H1 (cell line): Measurements from ENCODE around the gene SCN8A. TPM values are rescaled to one million over a fixed set of nuclear protein-coding genes. Genes with fewer than 3 reads are reported as not detected.

Source experiments
- CHD1 ChIP-seq: IDR thresholded peaks from 2 replicates; pipeline ENCODE4 v1.6.1; 2012; ENCODE audit warnings: low read depth, low read length, improper control_type of control experiment
- EGR1 ChIP-seq: IDR thresholded peaks from 2 replicates; pipeline ENCODE4 v1.6.1; 2011; ENCODE audit warnings: low read depth, low read length, borderline replicate concordance
- EP300 ChIP-seq, 2 experiments: IDR thresholded peaks; 1 replicate in 1 of 2; 2 replicates in 1 of 2; pipeline ENCODE4 v1.6.1; 2011 to 2012; ENCODE audit warnings: low read depth in 2 of 2, low read length in 2 of 2, mild to moderate bottlenecking in 2 of 2, borderline replicate concordance in 1 of 2, inconsistent platforms in 1 of 2, moderate library complexity in 1 of 2
- GTF2F1 ChIP-seq: IDR thresholded peaks from 2 replicates; pipeline ENCODE4 v1.6.1; 2012; ENCODE audit warnings: low read depth, low read length, improper control_type of control experiment, borderline replicate concordance
- NANOG ChIP-seq: IDR thresholded peaks from 2 replicates; pipeline ENCODE4 v1.6.1; 2011; ENCODE audit warnings: low read length, low read depth, mild to moderate bottlenecking, inconsistent platforms; ENCODE audit not compliant: insufficient read depth, poor library complexity, severe bottlenecking
- TEAD4 ChIP-seq: IDR thresholded peaks from 2 replicates; pipeline ENCODE4 v1.6.1; 2012; ENCODE audit warnings: low read depth, low read length, inconsistent platforms, mixed read lengths
- YY1 ChIP-seq: IDR thresholded peaks from 2 replicates; pipeline ENCODE4 v1.6.1; 2011; ENCODE audit warnings: low read depth, mild to moderate bottlenecking, low read length
- polyA plus RNA-seq, 7 experiments: library from polyadenylated mRNA; depleted of rRNA in 3 of 7; stranded (reverse) in 5 of 7; unstranded in 2 of 7; fragments of >200 nt in 5 of 7; fragments of 200-250 nt in 2 of 7; gene quantifications; 1 replicate in 5 of 7; 2 replicates in 1 of 7; 4 replicates in 1 of 7; pipeline versions ENCODE4 v1.2.1 to v1.2.3, GENCODE V29; 2011 to 2013; ENCODE audit warnings: missing spikeins in 2 of 7, mixed read lengths in 2 of 7
- total RNA-seq: library from RNA; stranded (reverse); fragmentation: NEBNext Ultra II Directional; extraction: Animal tissue kit (Norgen Biotek cat#: 25700); gene quantifications from 2 replicates; pipeline ENCODE4 v1.2.1, GENCODE V29; 2021
- TF ChIP-seq, protein P1 (sequence below): IDR thresholded peaks from 2 replicates; pipeline ENCODE4 v1.6.1; 2012; ENCODE audit warnings: inconsistent platforms

SCN8A gene
- total and polyA plus RNA-seq, 2 of the 8 experiments (the other 6 are each of a cell fraction or from before 2014, with no cell fraction given) = 6.3 to 10.7 TPM

GRCh38 chr12:51653431-51653830, 62.4 kb downstream of the SCN8A start (continued):
- TF ChIP-seq, protein P1, sequence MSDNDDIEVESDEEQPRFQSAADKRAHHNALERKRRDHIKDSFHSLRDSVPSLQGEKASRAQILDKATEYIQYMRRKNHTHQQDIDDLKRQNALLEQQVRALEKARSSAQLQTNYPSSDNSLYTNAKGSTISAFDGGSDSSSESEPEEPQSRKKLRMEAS = no peak
- TF ChIP-seq CHD1 = no peak
- TF ChIP-seq EP300 (IDR thresholded peaks at IDR 0.05; ENCODE audit: borderline replicate concordance in 1 of 2, low read depth in 2 of 2, low read length in 2 of 2) = no peak
- no peak for TF ChIP-seq EGR1
- no peak for TF ChIP-seq YY1
- TF ChIP-seq TEAD4 = no peak
- no peak for TF ChIP-seq GTF2F1
- TF ChIP-seq NANOG = no peak
